Left ventricle myocardium inferior (tissue), 1 donor: ENCODE results near the gene AZIN2. TPM values are rescaled to one million over a fixed set of nuclear protein-coding genes. Genes with fewer than 3 reads are reported as not detected.
A peak's percentile ranks its signal among the peaks of the same experiment; 100 is the strongest.

Experiments used
- DNase-seq: peaks from one replicate; pipeline ENCODE4 v3.0.0-alpha.2; 2020
- H3K27ac ChIP-seq: fragments of 200-600 bp; replicated peaks from 2 replicates; pipeline ENCODE4 v1.8.0; 2021
- H3K27me3 ChIP-seq: fragments of 200-600 bp; 2 replicates; pipeline ENCODE4 v1.8.0; 2021; ENCODE audit warnings: low read depth
- H3K36me3 ChIP-seq: fragments of 200-600 bp; 2 replicates; pipeline ENCODE4 v1.8.0; 2021
- H3K4me1 ChIP-seq: fragments of 200-600 bp; 2 replicates; pipeline ENCODE4 v1.8.0; 2021
- H3K4me3 ChIP-seq: fragments of 200-600 bp; 2 replicates; pipeline ENCODE4 v1.8.0; 2021; ENCODE audit warnings: mild to moderate bottlenecking, moderate library complexity
- H3K9me3 ChIP-seq: fragments of 200-600 bp; replicated peaks from 2 replicates; pipeline ENCODE4 v1.8.0; 2021
- CTCF ChIP-seq: fragments of 200-600 bp; IDR thresholded peaks from 2 replicates; pipeline ENCODE4 v1.8.0; 2021; ENCODE audit warnings: antibody characterized with exemption, mild to moderate bottlenecking, borderline replicate concordance
- intact Hi-C: fragments of 100-400 bp; cut with micrococcal nuclease; formaldehyde crosslinking; loops from one replicate; pipeline ENCODE4 v1.11.0; 2022
- total RNA-seq: library from RNA; stranded (reverse); fragmentation: NEBNext Ultra II Directional; extraction: Animal tissue kit (Norgen Biotek cat#: 25700); gene quantifications from one replicate; pipeline ENCODE4 v1.2.1, GENCODE V29; 2021
- donor health status: DM: no; HTN: yes; CAD: no; lungs with severe emphysema.

Gene AZIN2
- total RNA-seq, 1 donor from 2014 or later = 2.8 TPM

- no peak for DNase-seq
- Histone ChIP-seq H3K36me3 (peaks cover 19% of the 10 kb centered on the region), H3K9me3 (no peaks in the 10 kb centered on the region), H3K27me3 (no peaks in the 10 kb centered on the region), H3K27ac (no peak overlapping the region), H3K4me1 (peaks cover 41% of the 10 kb centered on the region), H3K4me3 (no peak overlapping the region)
- TF ChIP-seq CTCF = no peak
- intact Hi-C loops = no loop called here
Observed at GRCh38 chr1:33158366-33158765, 77.4 kb downstream of the AZIN2 start.

GRCh38 chr1:33159577-33159976 lies 78.6 kb downstream of the AZIN2 start:
- DNase-seq = no peak
- Histone ChIP-seq H3K27me3 (no peaks in the 10 kb centered on the region), H3K36me3 (peaks cover 19% of the 10 kb centered on the region), H3K9me3 (no peaks in the 10 kb centered on the region), H3K4me3 (no peak overlapping the region), H3K4me1 (peaks cover 29% of the 10 kb centered on the region), H3K27ac (no peak overlapping the region)
- no peak for TF ChIP-seq CTCF
- intact Hi-C loops = no loop called here

- Histone ChIP-seq H3K4me3 (no peak overlapping the region), H3K27ac (peak overlapping the region; percentile 57), H3K4me1 (peaks cover 18% of the 10 kb centered on the region), H3K9me3 (no peaks in the 10 kb centered on the region), H3K36me3 (peaks cover 19% of the 10 kb centered on the region), H3K27me3 (no peaks in the 10 kb centered on the region)
- intact Hi-C loops = no loop called here
- TF ChIP-seq CTCF = no peak
- peak; percentile 72 for DNase-seq
Observed at GRCh38 chr1:33161061-33161681, 80.2 kb downstream of the AZIN2 start.

GRCh38 chr1:33162141-33162540 lies 81.2 kb downstream of the AZIN2 start:
- Histone ChIP-seq H3K27ac (no peak overlapping the region), H3K4me3 (no peak overlapping the region), H3K36me3 (peaks cover 21% of the 10 kb centered on the region), H3K4me1 (peaks cover 12% of the 10 kb centered on the region), H3K27me3 (no peaks in the 10 kb centered on the region), H3K9me3 (no peaks in the 10 kb centered on the region)
- no peak for DNase-seq
- intact Hi-C loops = no loop called here
- no peak for TF ChIP-seq CTCF

- no peak for TF ChIP-seq CTCF
- no peak overlapping the region for H3K27ac ChIP-seq
- no peak for DNase-seq
- no peaks in the 10 kb centered on the region for H3K9me3 ChIP-seq
- no peaks in the 10 kb centered on the region for H3K27me3 ChIP-seq
- peaks cover 18% of the 10 kb centered on the region for H3K4me1 ChIP-seq
- peaks cover 18% of the 10 kb centered on the region for H3K36me3 ChIP-seq
- intact Hi-C loops = no loop called here
- no peak overlapping the region for H3K4me3 ChIP-seq
Observed at GRCh38 chr1:33163621-33164519, 82.9 kb downstream of the AZIN2 start.
